ENCODE data around the gene TXNL4B.

Gene TXNL4B

GRCh38 chr16:72131036-72131435 lies 37.6 kb upstream of the TXNL4B start:
- TF ChIP-seq CTCF (IDR thresholded peaks at IDR 0.05; ENCODE audit: low read depth, low read length), result no peak
- no peak for DNase-seq (ENCODE audit: extremely low read depth, low read depth)

- DNase-seq (ENCODE audit: extremely low read depth, low read depth), result no peak
- TF ChIP-seq CTCF (IDR thresholded peaks at IDR 0.05; ENCODE audit: low read depth, low read length), result no peak
Measured at GRCh38 chr16:72129976-72130656, 36.7 kb upstream of the TXNL4B start.

- DNase-seq (ENCODE audit: extremely low read depth, low read depth), result no peak
- TF ChIP-seq CTCF (IDR thresholded peaks at IDR 0.05; ENCODE audit: low read depth, low read length), result no peak
Measured at GRCh38 chr16:72128701-72129100, 35.3 kb upstream of the TXNL4B start.

- no peak for TF ChIP-seq CTCF (IDR thresholded peaks at IDR 0.05; ENCODE audit: low read depth, low read length)
- DNase-seq (ENCODE audit: extremely low read depth, low read depth), result no peak
Measured at GRCh38 chr16:72126429-72126765, 33.0 kb upstream of the TXNL4B start.

- DNase-seq (ENCODE audit: extremely low read depth, low read depth), result no peak
- TF ChIP-seq CTCF (IDR thresholded peaks at IDR 0.05; ENCODE audit: low read depth, low read length), result no peak
Measured at GRCh38 chr16:72125635-72126428, 32.4 kb upstream of the TXNL4B start.

- peak; percentile 80 for TF ChIP-seq CTCF (IDR thresholded peaks at IDR 0.05; ENCODE audit: low read depth, low read length)
- DNase-seq (ENCODE audit: extremely low read depth, low read depth), result peak; percentile 46
Measured at GRCh38 chr16:72124761-72125634, 31.6 kb upstream of the TXNL4B start.

Measured in AG09319 (cell line).